GM12878 (cell line): Measurements from ENCODE around the gene IFI6. TPM values are rescaled to one million over a fixed set of nuclear protein-coding genes. Genes with fewer than 3 reads are reported as not detected.

ENCODE experiments used
- ATAC-seq: fragments of 200-7000 bp; cut with Tn5 transposase; 3 replicates; pipeline ENCODE4 v1.9.1; 2020; ENCODE audit warnings: mild to moderate bottlenecking, moderate library complexity
- BruUV-seq: library from RNA; stranded (reverse); fragments of 400-500 nt; replicated peaks from 2 replicates; lab custom pipeline; 2021; lab: Mats Ljungman, UMichigan
- CTCF ChIA-PET: fragments of 300-600 bp; sonication (Branson Sonifier 250); formaldehyde crosslinking; extraction: SDS; loops from one replicate; lab custom pipeline; 2021; ENCODE audit warnings: inconsistent platforms; lab: Yijun Ruan, JAX
- POLR2A ChIA-PET: fragments of 350-600 bp; formaldehyde crosslinking; extraction: SDS; loops from one replicate; lab custom pipeline; 2021; ENCODE audit warnings: inconsistent platforms; lab: Charles Lee
- RAD21 ChIA-PET: fragments of 300-600 bp; sonication (Branson Sonifier 250); formaldehyde crosslinking; loops from one replicate; lab custom pipeline; 2023; ENCODE audit warnings: antibody characterized with exemption; ENCODE audit not compliant: unreplicated experiment; lab: Charles Lee
- SMC1A ChIA-PET: fragments of 300-600 bp; sonication (Branson Sonifier 250); formaldehyde crosslinking; loops from one replicate; lab custom pipeline; 2023; ENCODE audit not compliant: unreplicated experiment, uncharacterized antibody; lab: Charles Lee
- DNase-seq: peaks from one replicate; pipeline ENCODE4 v3.0.0-alpha.2; 2011; ENCODE audit warnings: low read depth, low spot score
- FAIRE-seq: peaks from 3 replicates; lab custom pipeline; 2011; peaks lifted over from hg19 to GRCh38; lab: Jason Lieb, UNC
- H2AFZ ChIP-seq: 2 replicates; pipeline ENCODE4 v1.6.0; 2011; ENCODE audit warnings: low read depth, low read length, control low read depth; ENCODE audit not compliant: control insufficient read depth
- H3K27ac ChIP-seq: 2 replicates; pipeline ENCODE4 v1.5.1; 2011; ENCODE audit warnings: control low read depth; ENCODE audit not compliant: control insufficient read depth, insufficient read depth
- H3K27me3 ChIP-seq, 2 experiments: replicated peaks in 1 of 2; 2 replicates each; pipeline versions ENCODE4 v1.6.0 to v1.6.1; 2011; ENCODE audit warnings: low read length in 1 of 2; ENCODE audit not compliant: control insufficient read depth in 2 of 2, insufficient read depth in 2 of 2
- H3K36me3 ChIP-seq, 2 experiments: 2 replicates each; pipeline ENCODE4 v1.5.1; 2011; ENCODE audit warnings: low read length in 1 of 2; ENCODE audit not compliant: control insufficient read depth in 2 of 2, insufficient read depth in 2 of 2
- H3K4me1 ChIP-seq: 2 replicates; pipeline ENCODE4 v1.6.1; 2011; ENCODE audit warnings: mild to moderate bottlenecking, low read length, moderate library complexity, mixed read lengths; ENCODE audit not compliant: control insufficient read depth, insufficient read depth
- H3K4me2 ChIP-seq: 2 replicates; pipeline ENCODE4 v1.6.0; 2011; ENCODE audit warnings: control low read depth; ENCODE audit not compliant: control insufficient read depth, insufficient read depth
- H3K4me3 ChIP-seq: fragments of 200-600 bp; sonication (generic); 2 replicates; pipeline ENCODE4 v1.5.1; 2016
- H3K79me2 ChIP-seq: 2 replicates; pipeline ENCODE4 v1.6.0; 2011; ENCODE audit warnings: low read length; ENCODE audit not compliant: control insufficient read depth, insufficient read depth
- H3K9ac ChIP-seq: 2 replicates; pipeline ENCODE4 v1.8.0; 2011; ENCODE audit warnings: low read length, control low read depth, mixed read lengths; ENCODE audit not compliant: control insufficient read depth, insufficient read depth
- H3K9me3 ChIP-seq: replicated peaks from 3 replicates; pipeline ENCODE4 v1.5.1; 2011; ENCODE audit warnings: mild to moderate bottlenecking, low read length; ENCODE audit not compliant: control insufficient read depth, insufficient read depth
- H4K20me1 ChIP-seq: 2 replicates; pipeline ENCODE4 v1.6.0; 2011; ENCODE audit not compliant: control insufficient read depth, insufficient read depth
- CUX1 ChIP-seq: IDR thresholded peaks from 2 replicates; pipeline ENCODE4 v1.6.1; 2012; ENCODE audit warnings: improper control_type of control experiment, low read depth, low read length; ENCODE audit not compliant: insufficient replicate concordance
- LARP7 ChIP-seq: fragments of 450-650 bp; IDR thresholded peaks from 2 replicates; pipeline ENCODE4 v1.6.1; 2017; ENCODE audit warnings: mild to moderate bottlenecking
- ZNF274 ChIP-seq: IDR thresholded peaks from one replicate; pipeline ENCODE4 v1.8.0; 2011; ENCODE audit not compliant: insufficient read length, insufficient read depth
- WGBS: methylation state at CpG from one replicate; pipeline ENCODE4 v1.1.6; 2016; ENCODE audit warnings: low lambda C conversion rate; ENCODE audit not compliant: insufficient replicate concordance, insufficient coverage; ENCODE audit errors: missing lambda C conversion rate; 5-methylcytosine and 5-hydroxymethylcytosine counted together
- in situ Hi-C: fragments of 300-500 bp; cut with MboI; formaldehyde crosslinking; loops from 9 replicates; pipeline ENCODE4 v1.14.3; 2018; ENCODE audit warnings: mixed read lengths
- intact Hi-C: fragments of 100-400 bp; cut with micrococcal nuclease; formaldehyde crosslinking; loops from one replicate; pipeline ENCODE4 v1.14.2; 2022; ENCODE audit not compliant: unreplicated experiment
- polyA plus RNA-seq, 11 experiments: library from polyadenylated mRNA; depleted of rRNA in 4 of 11; unstranded in 6 of 11; stranded (reverse) in 5 of 11; fragments of >200 nt; fragmentation: Nextera tagmentation in 4 of 11; fragmentation: Illumina TruSeq in 1 of 11; extraction: Ambion mirVana in 4 of 11; extraction: Trizol in 1 of 11; gene quantifications; 1 replicate in 1 of 11; 2 replicates in 10 of 11; pipeline versions ENCODE4 v1.2.1 to v1.2.3, GENCODE V29; 2011 to 2016; ENCODE audit warnings: inconsistent platforms in 2 of 11, missing spikeins in 2 of 11, low read depth in 1 of 11
- total RNA-seq, 4 experiments: library from RNA; depleted of rRNA in 3 of 4; stranded (reverse); fragments of >200 nt in 3 of 4; fragmentation: Illumina TruSeq in 1 of 4; extraction: Trizol in 1 of 4; gene quantifications; 2 replicates each; pipeline versions ENCODE4 v1.2.1 to v1.2.3, GENCODE V29; 2013 to 2021

The IFI6 gene
- total and polyA plus RNA-seq, 10 of the 15 experiments (the other 5 are each of a cell fraction or from before 2014, with no cell fraction given), result 5.6 to 123 (median 69.0) TPM

DNA sequence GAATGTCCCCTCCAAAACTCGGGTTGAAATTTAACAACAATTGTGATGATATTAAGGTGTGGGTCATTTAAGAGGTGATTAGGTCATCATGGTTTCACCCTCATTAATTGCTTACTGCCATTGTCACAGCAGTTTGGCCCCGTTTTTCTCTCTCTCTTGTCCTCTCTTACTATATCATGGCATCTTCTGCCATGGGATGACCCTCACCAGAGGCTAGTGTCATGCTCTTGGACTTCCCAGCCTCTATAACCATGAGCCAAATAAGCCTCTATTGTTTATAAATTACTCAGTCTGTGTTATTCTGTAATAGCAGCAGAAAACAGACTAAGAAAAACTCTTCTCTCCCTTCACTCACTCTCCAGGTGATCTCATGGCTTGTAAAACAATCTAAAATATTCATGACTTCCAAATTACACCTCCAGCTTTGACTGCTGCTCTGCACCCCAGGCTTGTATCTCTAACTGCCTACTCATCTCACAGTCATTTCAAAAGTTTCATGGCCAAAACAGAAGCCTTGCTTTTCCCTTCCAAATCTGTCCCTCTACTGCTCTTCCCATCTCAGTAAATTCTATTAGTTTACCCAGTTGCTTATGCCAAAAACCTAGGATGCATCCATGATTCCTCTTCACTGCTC, 44.4 kb upstream of the IFI6 start:
- no TSS peak for BruUV-seq
- ATAC-seq (no peak), FAIRE-seq (no peak), DNase-seq (no peak)
- H3K4me1 ChIP-seq, result no peaks in the 10 kb centered on the region
- H3K27ac ChIP-seq, result no peak overlapping the region
- H3K4me2 ChIP-seq, result no peak overlapping the region
- in situ Hi-C loops, result no loop called here
- POLR2A ChIA-PET, result no interaction called here
- no peak overlapping the region for H2AFZ ChIP-seq
- H3K36me3 ChIP-seq, result no peaks in the 10 kb centered on the region
- intact Hi-C loops, result no loop called here
- no peaks in the 10 kb centered on the region for H3K79me2 ChIP-seq
- H3K27me3 ChIP-seq, result no peaks in the 10 kb centered on the region; a peak in 1 of 4 replicates
- CTCF ChIA-PET, result interaction anchor here (4.4 kb wide), 1 partner anchor 46 kb away, joined by 42 read pairs; the partner anchor contains the start of gene IFI6
- H4K20me1 ChIP-seq, result no peaks in the 10 kb centered on the region
- H3K9me3 ChIP-seq, result peaks cover 6% of the 10 kb centered on the region; the same call in 2 of the 3 replicates
- TF ChIP-seq LARP7, result no peak
- TF ChIP-seq CUX1, result no peak
- TF ChIP-seq ZNF274, result no peak
- H3K4me3 ChIP-seq, result no peak overlapping the region
- H3K9ac ChIP-seq, result no peak overlapping the region
- RAD21 ChIA-PET, result interaction anchor here (1.4 kb wide), 1 partner anchor 9 kb away, joined by 3 read pairs; the partner anchor contains the start of gene FAM76A
- 3% methylated on average over 2 of the region's 2 CpGs for WGBS
- SMC1A ChIA-PET, result no interaction called here
